RPMI8226 (cell line): ENCODE results near the gene RNF130.

Experiments used
- DNase-seq: peaks from one replicate; pipeline ENCODE4 v3.0.0-alpha.2; 2015

RNF130 gene

DNA sequence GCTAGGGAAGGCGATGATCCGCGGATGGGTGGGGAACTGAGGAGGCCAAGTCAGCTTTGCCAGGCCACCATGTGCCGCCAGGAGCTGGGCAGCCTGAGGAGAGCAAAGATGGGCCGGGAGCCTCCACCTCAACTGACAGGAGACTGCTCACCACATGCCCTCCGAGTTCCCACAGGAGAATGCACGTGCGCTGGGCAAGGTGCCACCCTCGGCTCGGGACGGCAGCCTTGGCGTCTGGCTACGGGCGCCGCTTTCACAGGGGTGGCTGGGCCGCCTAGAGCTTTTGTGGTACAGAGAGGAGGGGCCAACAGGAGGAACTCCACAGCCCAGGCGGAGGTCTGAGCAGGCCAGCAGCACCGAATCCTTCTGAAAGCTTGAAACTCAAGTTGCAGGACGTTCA lies 158.6 kb downstream of the RNF130 start:
- DNase-seq: no peak

DNA sequence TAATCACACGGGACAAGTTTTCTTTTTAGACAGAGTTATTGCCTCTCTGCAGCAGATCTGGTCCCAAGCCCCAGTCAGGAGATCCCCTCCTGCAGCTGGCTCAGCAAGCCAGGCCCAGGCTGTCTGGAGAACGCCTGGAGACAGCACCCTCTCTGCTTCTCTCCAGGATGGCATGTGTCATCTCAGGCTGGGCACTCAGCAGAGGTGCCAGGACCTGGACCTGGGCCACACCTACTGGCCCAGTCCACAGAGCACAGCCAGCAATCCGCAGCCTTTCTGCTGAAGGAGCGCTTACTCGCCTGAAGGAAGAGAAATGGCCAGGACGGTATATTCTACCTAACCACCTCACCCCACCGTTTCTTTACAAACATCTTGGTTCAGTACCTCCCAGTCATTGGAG lies 159.2 kb downstream of the RNF130 start:
- no peak for DNase-seq

DNA sequence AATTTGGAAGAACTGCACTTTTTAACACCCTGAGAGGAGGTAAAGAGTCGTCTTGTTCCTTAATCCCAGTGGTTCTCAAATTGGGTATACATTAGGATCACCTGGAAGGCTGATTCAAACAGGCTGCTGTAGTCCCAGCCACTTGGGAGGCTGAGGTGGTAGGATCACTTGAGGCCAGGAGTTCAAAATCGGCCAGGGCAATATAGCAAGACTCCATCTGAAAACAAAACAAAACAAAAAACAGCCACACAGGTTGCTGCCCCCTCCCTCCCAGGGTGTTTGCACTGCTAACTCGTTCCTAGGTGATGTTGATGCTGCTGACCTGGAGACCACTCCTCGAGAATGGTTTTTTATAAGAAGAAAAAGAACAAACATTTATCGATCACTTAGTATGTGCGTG lies 162.3 kb downstream of the RNF130 start:
- no peak for DNase-seq

DNA sequence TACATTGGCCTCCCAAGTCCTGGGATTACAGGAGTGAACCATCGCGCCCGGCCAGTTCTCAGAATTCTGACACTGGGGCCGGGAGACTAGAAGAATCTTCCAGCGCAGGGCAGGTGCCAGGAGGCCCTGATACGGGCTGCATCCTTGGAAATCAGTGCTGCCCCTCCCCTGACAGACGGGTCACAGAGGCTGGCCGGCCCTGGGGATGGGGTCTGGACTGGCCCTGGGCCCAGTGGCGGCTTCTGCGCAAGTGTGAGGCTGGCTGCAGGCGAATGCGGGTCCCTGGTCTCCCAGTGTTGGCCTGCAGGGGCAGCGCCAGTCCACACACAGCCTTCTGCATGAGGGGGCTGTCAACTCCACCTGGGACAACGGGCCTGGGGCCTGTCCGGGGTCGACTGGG lies 163.0 kb downstream of the RNF130 start:
- DNase-seq: no peak

DNA sequence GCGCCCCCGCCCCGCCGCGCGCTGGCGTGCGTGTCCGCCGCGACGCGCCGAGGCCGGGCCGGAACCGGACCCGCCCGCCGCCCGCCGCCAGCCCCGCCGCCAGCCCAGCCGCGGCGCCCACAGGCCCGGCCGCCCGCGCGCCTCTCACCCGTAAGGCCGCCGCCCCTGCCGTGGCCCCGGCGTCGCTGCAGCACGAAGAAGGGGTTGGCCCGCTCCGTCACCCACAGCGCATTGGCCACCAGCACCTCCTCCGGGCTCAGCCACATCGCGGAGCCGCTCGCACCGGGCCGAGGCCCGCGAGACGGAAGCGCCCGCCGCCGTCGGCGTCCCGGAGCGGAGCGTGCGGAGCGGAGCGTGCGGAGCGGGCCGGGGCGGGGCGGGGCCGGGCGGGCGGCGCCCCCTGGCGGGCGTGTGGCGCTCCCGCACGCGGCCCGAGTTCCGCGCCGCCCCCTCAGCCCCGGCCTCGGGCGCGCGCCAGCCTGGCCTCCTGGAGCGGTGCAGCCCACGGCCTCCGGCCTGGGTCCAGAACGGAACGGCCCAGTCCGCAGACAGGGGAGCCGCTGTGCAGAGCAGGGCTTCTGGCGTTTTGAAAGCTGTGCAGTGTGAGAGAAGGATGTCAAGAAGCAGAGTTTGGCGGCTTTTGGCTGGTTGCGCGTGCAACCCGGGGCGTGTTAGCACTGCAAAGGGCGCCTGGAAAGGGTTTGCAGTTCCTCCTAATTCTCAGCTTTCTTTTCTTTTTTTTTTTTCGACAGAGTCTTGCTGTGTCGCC lies 163.8 kb downstream of the RNF130 start, which contains the start of gene TBC1D9B:
Gene TBC1D9B (minus strand): TSS at position 342 of the 769 bp plus-strand sequence. CDS start 76 bp downstream, at position 266.
- DNase-seq: peak; percentile 82

DNA sequence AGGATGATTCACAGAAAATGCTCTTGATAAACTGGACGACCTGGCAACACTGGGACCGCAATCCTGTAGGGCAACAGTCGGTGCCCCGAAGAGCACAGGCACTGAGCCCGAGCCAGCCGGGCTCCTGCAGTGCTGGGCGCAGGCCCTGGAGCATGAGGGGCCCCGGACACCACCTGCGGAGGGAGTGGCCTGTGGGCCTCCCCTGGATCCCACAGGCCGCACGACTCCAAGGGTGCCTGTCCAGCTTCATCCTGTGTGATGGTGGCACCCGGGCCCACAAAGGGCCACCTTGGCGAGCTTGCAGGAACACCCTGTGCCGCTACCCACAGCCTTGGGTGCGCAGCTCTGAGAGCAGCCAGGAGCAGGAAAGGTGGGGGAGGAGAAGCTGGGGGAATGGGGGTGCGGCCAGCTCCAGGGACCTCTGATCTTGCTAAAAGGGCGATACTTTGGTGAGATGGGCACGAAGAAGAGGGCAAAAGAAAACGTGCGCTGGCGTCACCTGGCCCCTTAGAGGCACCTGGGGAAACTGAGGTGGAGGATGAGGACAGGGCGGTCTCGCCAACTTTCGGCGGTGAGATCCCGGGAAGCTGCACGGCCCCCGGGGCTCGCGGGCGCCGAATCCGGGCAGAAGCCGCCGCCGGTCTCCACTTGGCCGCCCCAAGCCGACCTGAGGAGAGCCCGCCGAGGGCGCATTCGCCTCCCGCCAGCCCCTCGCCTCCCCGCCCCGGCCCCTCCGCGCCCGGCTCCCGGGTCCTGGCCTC lies 164.6 kb downstream of the RNF130 start:
- DNase-seq: peak; percentile 36

DNA sequence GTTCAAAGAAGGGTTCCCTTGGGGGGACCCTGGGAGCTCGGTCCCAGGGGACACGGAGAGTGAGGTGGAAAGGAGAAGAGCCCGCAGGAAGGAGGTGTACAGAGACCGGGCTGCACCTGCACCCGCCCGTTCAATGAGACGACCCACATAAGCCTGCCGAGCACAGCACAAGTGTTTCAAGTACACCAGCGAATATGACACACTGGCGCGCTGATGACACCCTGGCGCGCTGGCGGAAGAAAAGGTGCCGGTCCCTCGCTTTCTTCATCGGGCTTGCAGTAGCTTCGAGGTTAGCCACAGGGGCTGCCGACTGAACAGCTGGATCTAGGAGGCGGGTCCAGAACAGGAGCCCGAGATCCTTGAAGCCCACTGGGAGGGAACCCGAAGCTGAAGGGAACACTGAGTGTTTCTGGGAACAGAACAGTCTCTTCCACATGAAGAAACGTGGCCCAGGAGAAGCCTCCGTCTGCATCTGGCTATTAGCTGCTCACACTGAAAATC lies 165.2 kb downstream of the RNF130 start:
- DNase-seq: no peak

DNA sequence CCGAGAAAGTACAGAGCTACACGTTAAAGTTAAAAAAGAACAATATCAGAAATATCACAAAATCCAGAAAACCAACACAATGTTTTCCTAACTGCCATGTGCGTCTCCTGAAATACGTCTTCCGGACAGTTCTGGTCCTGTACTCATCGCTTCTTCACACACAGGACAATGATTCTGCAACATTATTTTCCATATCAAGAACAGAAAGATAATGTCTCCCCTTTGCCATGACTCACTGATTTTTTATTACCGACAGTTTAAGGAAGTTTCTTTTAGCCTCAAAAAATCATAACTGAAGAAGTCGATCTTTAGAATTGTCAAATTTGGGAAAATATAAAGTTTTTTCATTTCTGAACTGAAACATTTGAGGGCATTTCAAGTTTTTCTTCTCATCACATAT lies 166.4 kb downstream of the RNF130 start:
- no peak for DNase-seq
